ENCODE results near the gene SNX13.
"Not testable (repeated sequence)": the region's sequence is repeated elsewhere in the genome, so short reads cannot be mapped to it uniquely, and the experiment has no call there.

Gene SNX13

GRCh38 chr7:17844514-17845196 lies 95.6 kb downstream of the SNX13 start:
- peak; percentile 64 for FAIRE-seq

DNA sequence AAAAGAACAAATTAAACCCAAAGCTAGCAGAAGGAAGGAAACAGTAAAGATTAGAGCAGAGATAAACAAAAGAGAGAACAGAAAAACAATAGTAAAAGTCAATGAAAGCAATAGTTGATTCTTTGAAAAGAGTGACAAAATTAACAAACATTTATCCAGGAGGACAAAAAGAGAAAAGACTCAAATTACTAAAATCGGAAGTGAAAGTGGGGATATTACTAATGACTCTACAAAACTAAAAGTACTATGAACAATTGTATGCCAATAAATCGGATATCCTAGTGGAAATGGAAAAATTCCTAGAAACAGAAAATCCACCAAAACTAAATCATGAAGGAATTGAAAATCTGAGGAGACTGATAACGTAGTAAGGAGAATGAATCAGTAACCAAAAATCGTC lies 96.3 kb downstream of the SNX13 start:
- no peak for FAIRE-seq

GRCh38 chr7:17843041-17843440 lies 97.3 kb downstream of the SNX13 start:
- FAIRE-seq, result peak; percentile 57

DNA sequence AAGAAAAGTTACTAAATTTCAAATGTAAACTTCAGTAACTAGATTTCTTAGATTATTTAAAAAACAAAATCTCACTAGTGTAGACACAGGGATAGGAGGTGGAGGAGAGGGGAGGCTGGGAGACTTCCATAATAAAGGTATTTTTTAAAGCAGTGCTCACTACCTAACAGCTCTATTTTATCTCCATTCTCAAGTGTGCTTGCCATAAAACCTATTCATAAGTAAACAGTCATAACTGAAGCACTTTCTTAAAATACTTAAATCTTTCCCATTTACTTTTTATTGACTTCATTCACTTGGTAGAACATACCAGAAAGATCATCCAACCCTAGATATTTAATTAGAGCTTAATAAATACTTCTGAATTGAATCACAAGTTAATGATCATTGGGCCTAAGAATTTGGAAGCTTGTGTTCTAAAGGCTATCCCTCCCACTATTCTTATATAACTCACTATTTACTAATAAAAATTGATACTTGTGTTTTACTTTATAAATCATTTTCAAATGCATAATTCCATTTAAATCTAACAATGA lies 107.4 kb downstream of the SNX13 start:
- FAIRE-seq, result no peak

DNA sequence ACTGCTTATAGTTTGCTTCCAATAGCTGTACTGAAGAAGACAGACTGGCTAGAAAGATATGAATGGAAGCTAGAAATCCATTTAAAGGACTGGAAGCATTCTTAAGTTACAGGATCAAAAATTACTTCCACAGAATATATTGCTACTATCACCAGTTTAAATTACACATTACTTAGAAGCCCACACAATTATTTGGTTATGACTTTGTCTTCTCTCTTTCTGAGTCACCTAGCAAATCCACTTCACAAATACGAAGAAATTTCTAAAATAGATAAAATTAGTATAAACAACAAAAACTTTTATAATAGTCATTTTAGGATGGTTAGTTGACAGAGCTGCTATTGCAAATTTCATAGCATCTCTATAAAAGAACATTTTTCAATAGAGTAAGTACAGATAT lies 108.1 kb downstream of the SNX13 start:
- FAIRE-seq, result peak; percentile 69

DNA sequence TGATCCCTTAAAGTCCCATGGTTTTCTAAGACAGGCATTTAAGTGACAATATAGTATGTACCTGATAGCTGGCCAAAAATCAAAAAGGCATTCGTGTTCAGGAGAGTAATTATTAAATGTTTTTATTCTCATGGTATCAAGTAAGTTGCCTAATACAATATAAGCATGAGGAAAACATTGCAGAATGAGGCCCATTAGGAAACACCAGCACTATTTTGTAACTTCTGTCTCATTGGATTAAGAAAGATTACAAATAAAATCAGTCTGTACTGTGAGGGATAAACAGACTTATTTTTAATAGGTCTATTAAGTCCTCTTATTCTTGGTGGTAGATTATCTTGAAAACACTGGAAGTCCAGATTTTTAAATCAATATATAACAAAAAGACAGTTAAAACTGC lies 110.1 kb downstream of the SNX13 start:
- FAIRE-seq, result peak; percentile 28

DNA sequence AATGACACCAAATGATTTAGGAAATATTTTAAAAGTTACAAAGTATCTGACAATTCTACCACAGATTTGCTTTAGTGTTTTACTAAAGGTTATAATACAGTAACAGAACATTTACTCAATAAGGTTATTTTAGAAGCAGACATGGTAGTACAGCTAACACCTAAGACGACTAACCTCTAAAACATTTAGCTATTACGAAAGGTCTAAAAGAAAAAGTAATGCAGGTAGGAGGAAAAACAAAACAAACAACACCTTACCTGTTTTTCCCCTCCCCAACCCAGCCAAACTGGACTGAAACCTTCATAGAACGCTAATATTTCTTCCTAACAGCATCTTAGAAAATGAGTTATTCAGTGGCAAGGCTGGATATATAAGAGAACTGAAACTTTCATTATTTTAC lies 111.3 kb downstream of the SNX13 start:
- no peak for FAIRE-seq

DNA sequence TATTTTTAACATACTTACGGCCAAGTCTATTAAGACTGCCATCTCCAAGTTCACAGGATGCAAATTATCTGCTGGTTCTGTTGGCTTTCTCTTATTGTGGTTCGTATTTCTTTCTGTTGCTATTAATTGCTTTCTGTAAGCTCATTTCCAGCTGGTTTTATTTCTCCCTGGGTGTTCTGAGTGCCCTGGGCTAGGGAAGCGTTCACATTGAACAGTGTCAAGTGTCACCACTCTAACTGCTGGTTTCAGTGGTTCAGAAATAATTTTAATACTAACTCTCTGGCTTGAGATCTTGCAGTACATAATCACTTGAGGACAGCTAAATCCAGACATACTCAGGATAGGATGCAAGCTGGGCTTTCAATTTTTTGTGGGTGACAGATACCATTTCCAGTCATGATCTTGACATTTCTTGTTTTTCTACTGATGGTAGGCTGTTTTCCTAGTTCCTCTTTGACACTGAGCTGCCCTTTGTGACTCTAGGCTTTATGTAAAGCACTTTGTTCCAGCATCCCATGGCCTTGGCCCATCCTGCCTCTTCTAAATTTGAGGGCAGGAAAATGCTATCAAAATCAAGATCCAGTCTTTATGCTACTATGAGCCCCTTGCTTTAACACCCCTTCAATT lies 117.6 kb downstream of the SNX13 start:
- FAIRE-seq, result no peak

DNA sequence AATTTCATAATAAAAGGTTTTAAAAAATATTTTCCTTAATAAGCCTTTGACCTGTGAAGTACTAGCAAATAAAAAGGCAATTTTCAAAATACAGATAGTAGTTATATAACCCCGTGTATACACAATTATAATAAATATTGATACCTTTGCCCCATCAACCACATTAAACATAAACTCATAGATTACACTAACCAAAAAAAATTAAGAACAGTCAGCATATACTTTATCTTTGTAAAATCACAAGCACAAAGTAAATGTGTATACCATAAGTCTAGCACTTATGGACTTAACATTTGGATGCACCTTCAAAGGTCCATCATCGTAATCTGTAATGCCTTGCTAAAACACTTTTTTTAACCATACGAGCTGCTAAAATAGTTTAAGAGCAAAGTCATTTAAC lies 123.4 kb downstream of the SNX13 start:
- peak; percentile 62 for FAIRE-seq

GRCh38 chr7:17815318-17815717 lies 125.0 kb downstream of the SNX13 start:
- FAIRE-seq, result no peak

GRCh38 chr7:17814058-17814457 lies 126.2 kb downstream of the SNX13 start:
- no peak for FAIRE-seq

GRCh38 chr7:17809215-17809614 lies 131.1 kb downstream of the SNX13 start:
- not testable (repeated sequence) for FAIRE-seq

DNA sequence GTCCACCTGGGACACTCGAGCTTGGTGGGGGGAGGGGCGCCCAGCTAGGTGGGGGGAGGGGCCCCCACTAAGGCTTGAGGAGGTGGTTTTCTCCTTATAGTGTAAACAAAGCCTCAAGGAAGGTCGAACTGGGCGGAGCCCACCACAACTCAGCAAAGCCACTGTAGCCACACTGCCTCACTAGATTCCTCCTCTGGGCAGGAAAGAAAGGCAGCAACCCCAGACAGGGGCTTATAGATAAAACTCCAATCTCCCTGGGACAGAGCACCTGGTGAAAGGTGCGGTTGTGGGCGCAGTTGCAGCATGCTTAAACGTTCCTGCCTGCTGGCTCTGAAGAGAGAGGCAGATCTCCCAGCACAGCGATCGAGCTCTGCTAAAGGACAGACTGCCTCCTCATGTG lies 133.1 kb downstream of the SNX13 start:
- no peak for FAIRE-seq

DNA sequence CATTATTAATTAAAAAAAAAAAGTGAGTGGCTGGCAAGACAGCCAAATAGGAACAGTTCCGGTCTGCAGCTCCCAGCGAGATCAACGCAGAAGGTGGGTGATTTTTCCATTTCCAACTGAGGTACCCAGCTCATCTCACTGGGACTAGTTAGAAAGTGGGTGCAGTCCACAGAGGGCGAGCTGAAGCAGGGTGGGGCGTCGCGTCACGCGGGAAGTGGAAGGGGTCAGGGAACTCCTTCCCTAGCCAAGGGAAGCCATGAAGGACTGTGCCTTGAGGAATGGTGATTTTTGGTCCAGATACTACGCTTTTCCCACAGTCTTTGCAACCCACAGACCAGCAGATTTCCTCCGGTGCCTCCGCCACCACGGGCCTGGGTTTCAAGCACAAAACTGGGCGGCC lies 133.7 kb downstream of the SNX13 start:
- FAIRE-seq, result no peak

DNA sequence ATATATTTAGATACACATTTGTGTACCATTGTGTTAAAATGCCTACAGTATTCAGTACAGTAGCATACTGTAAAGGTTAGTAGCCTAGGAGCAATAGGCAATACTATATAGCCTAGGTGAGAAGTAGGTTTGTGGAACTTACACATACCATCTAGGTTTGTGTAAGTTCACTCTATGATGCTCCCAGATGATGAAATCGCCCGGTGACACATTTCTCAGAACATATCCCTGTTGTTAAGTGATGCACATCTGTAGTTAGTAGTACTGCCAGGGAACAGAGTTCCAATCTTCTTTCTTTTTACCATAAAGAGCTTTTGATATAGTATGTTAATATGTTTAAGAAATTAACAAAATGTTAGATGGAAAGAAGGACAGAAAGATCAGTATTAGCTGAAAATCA lies 138.2 kb downstream of the SNX13 start:
- FAIRE-seq, result no peak

- peak; percentile 57 for FAIRE-seq
Observed at GRCh38 chr7:17792075-17792936, 148.0 kb downstream of the SNX13 start.

DNA sequence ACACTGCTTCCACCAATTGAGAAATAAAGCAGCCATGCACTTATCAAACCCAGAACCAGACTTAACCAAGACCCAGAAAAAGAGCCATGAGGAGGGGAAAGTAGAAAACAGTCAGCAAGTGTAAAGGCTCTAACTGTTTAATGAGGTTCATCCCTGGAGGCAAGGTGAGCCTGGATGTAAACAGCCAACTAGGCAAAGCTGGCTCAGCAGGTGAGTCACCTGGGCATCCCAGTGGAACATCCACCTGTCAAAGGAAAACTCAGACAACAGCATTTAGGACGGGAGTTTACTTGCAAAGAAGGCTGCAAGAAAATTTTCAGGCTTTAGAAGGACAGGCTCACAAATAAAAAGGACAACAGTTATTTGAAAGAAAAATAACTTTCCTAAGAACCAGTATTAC lies 153.0 kb downstream of the SNX13 start:
- no peak for FAIRE-seq

- FAIRE-seq, result no peak
Observed at GRCh38 chr7:17786314-17786852, 153.9 kb downstream of the SNX13 start.

GRCh38 chr7:17782216-17782549 lies 158.1 kb downstream of the SNX13 start:
- FAIRE-seq, result no peak

DNA sequence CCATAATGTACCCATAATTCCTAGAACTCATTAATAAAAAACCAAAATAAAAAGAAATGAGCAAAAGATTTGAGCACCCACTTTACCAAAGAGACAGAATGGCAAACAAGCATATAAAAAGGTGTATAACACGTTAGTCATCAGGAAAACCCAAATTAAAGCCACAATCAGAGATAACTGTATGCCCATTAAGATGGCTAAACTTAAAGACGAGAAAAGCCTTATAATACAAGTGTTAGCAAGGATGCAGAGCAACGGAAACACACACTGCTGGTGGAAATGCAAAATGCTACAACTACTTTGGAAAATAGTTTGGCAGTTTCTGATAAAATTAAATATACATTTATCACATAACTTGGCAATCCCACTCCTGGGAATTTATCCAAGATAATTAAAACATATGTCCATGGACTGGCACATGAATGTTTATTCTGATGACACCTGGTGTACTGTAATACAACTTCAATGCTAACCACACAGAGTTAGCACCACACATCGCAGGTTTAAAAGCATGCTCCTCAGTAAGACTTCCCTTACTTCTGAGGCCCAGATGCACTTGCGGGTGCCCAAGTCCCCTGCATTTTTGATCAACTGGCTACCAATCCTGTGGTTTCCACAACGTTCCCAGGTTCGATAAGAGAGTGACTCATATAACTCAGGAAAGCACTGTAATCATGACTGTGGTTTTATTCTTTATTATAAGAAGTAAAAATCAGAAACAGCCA lies 158.6 kb downstream of the SNX13 start:
- FAIRE-seq, result no peak

DNA sequence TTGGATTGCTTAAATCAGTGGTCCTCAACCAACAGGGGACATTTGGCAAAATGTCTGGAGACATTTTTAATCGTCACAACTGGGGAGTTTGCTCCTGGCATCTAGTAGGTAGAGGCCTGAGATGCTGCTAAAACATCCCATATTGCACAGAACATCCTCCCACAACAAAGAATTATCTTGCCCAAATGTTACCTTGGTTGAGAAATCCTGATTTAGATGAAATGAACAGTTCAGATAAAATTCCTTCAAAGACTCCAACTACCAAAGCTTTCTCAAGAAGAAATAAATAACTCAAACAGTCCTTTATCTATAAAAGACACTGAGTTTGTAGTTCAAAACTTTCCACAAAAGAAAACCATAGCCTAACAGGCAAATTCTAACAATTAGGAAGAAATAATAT lies 160.9 kb downstream of the SNX13 start:
- FAIRE-seq, result no peak

DNA sequence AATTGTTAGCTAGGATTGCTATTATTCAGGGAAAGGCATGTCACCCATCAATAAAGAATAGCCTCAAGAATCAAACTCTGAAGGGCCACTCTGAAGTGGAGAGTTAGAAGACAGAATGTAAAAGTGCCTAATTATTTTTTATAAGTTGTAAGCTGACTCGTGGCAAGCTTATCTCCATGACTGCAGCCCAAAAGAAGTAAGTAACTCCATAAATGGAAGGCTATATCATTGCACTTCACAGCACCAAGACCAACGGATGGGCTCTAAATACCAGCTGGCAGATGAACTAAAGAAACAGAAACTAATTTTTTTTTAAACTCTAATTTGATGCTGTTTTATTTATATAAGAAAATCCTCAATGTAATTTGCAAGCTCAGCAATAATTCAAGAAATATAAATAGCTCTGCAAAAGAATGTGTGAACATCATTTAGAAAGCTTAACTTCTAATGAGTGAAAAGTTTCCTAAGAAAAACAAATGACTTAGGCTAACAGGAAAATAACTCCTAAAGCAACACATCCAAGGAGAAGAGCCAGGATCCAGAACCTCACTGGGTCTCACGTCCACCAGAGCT lies 165.5 kb downstream of the SNX13 start:
- FAIRE-seq, result no peak

Data from colon (tissue), 2 donors.